GM23338 (cell line): ENCODE results near the gene NXN. TPM values are rescaled to one million over a fixed set of nuclear protein-coding genes. Genes with fewer than 3 reads are reported as not detected.

Source experiments
- POLR2AphosphoS5 ChIP-seq: IDR thresholded peaks from 2 replicates; pipeline ENCODE4 v1.6.1; 2016; ENCODE audit warnings: antibody characterized with exemption, low read depth
- REST ChIP-seq: IDR thresholded peaks from one replicate; pipeline ENCODE4 v1.6.1; 2018; ENCODE audit warnings: antibody characterized with exemption; ENCODE audit not compliant: unreplicated experiment
- STAT1 ChIP-seq: IDR thresholded peaks from one replicate; pipeline ENCODE4 v1.6.1; 2016; ENCODE audit warnings: antibody characterized with exemption; ENCODE audit not compliant: unreplicated experiment
- ZNF331 ChIP-seq: fragments of 250-450 bp; sonication (Bioruptor Pico); IDR thresholded peaks from 2 replicates; pipeline ENCODE4 v1.5.0; 2020; ENCODE audit warnings: low read depth, mild to moderate bottlenecking, moderate library complexity
- ZNF462 ChIP-seq: fragments of 250-450 bp; sonication (Bioruptor Pico); IDR thresholded peaks from 2 replicates; pipeline ENCODE4 v1.5.0; 2020; ENCODE audit warnings: mild to moderate bottlenecking, moderate library complexity
- polyA plus RNA-seq: library from polyadenylated mRNA; unstranded; fragments of >200 nt; fragmentation: Nextera tagmentation; extraction: Ambion mirVana; gene quantifications from 2 replicates; pipeline ENCODE4 v1.2.1, GENCODE V29; 2016
- total RNA-seq: library from RNA; depleted of rRNA; stranded (reverse); fragments of >200 nt; shearing (Covaris generic); gene quantifications from 2 replicates; pipeline ENCODE4 v1.2.3, GENCODE V29; 2014
- TF ChIP-seq, protein P1 (sequence below), 2 experiments: fragments of 200-600 bp in 1 of 2; sonication (generic) in 1 of 2; conservative IDR thresholded peaks; 2 replicates each; pipeline versions ENCODE4 v1.5.1 to v1.6.1; 2016 to 2017; ENCODE audit warnings: antibody characterized with exemption in 2 of 2, low read depth in 2 of 2, mild to moderate bottlenecking in 2 of 2, moderate library complexity in 1 of 2

The NXN gene
- total and polyA plus RNA-seq, 2 experiments from 2014 or later = 31.8 to 105 TPM

DNA sequence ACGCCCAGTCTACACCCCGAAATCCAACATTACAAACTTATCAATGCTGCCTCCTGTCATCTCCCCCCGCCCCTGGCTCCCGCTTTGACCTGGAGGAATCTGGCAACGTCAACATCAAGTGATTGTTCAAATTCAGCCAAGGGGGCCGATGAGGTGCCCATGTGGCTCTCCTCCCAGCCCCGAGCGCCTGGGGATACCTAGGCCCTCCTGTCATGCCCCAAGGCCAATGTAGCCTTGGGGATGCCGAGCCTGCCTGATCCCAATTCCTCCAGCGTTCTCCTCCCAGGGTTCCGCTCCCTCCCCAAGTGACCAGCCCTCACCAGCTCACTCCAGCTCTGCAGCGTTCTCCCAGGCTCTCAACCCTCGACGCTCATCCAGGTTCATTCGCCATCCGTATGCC, 59.4 kb downstream of the NXN start (continued):
- TF ChIP-seq ZNF462 (CRISPR knock-in tag) (no peak), STAT1 (no peak), POLR2AphosphoS5 (no peak), ZNF331 (CRISPR knock-in tag) (no peak), REST (no peak)
- TF ChIP-seq, protein P1, sequence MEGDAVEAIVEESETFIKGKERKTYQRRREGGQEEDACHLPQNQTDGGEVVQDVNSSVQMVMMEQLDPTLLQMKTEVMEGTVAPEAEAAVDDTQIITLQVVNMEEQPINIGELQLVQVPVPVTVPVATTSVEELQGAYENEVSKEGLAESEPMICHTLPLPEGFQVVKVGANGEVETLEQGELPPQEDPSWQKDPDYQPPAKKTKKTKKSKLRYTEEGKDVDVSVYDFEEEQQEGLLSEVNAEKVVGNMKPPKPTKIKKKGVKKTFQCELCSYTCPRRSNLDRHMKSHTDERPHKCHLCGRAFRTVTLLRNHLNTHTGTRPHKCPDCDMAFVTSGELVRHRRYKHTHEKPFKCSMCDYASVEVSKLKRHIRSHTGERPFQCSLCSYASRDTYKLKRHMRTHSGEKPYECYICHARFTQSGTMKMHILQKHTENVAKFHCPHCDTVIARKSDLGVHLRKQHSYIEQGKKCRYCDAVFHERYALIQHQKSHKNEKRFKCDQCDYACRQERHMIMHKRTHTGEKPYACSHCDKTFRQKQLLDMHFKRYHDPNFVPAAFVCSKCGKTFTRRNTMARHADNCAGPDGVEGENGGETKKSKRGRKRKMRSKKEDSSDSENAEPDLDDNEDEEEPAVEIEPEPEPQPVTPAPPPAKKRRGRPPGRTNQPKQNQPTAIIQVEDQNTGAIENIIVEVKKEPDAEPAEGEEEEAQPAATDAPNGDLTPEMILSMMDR (conservative IDR thresholded peaks at IDR 0.05; ENCODE audit: low read depth in 2 of 2) = no peak
